OCI-LY3 (cell line): ENCODE data around the gene TRIM28.

ENCODE experiments used
- CTCF ChIP-seq: fragments of 200-600, 300-600 bp; sonication (generic); IDR thresholded peaks from 2 replicates; pipeline ENCODE4 v1.5.1; 2014; ENCODE audit warnings: antibody characterized with exemption, low read length, low read depth
- EZH2phosphoT487 ChIP-seq: fragments of 200-600 bp; shearing (Covaris generic); IDR thresholded peaks from 2 replicates; pipeline ENCODE4 v1.6.1; 2018; ENCODE audit warnings: antibody characterized with exemption, mixed run types, low read depth

DNA sequence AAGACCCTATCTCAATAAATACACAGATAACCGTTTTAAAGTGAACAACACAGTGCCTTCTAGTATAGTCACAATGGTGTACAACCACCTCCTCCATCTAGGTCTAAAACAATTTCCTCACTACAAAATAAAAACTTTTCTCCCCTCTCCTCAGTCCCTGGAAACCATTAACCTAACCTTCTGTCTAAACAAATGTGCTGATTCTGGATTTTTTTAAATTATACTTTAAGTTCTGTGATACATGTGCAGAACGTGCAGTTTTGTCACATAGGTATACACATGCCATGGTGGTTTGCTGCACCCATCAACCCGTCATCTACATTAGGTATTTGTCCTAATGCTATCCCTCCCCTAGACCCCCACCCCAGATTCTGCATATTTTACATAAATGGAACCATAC, 14.5 kb upstream of the TRIM28 start:
- no peak for TF ChIP-seq EZH2phosphoT487
- TF ChIP-seq CTCF, result no peak
